Measurements from ENCODE around the gene PFN4. TPM values are rescaled to one million over a fixed set of nuclear protein-coding genes. Genes with fewer than 3 reads are reported as not detected.
"Not testable (repeated sequence)": the region's sequence is repeated elsewhere in the genome, so short reads cannot be mapped to it uniquely, and the experiment has no call there.

PFN4 gene
- total RNA-seq, 4 donors from 2014 or later: 0.39 to 5.7 (median 1.7) TPM; not detected in 1

GRCh38 chr2:24115057-24115456, 8.1 kb downstream of the PFN4 start:
- H3K27me3 ChIP-seq: no peaks in the 10 kb centered on the region
- H3K4me3 ChIP-seq: no peak overlapping the region
- peaks cover 0 to 14% (median 0%) of the 10 kb centered on the region in 4 donors for H3K9me3 ChIP-seq
- TF ChIP-seq POLR2A (IDR thresholded peaks at IDR 0.05) (no peak), CTCF (IDR thresholded peaks at IDR 0.05) (no peak), EP300 (IDR thresholded peaks at IDR 0.05) (no peak)
- peaks cover 0 to 8% (median 0%) of the 10 kb centered on the region in 4 donors for H3K4me1 ChIP-seq
- H3K36me3 ChIP-seq: peaks cover 0 to 34% (median 0%) of the 10 kb centered on the region in 3 donors
- H3K27ac ChIP-seq: no peak overlapping the region
- 58 to 74% methylated on average over 1 of the region's 2 CpGs for WGBS, 2 donors
- DNase-seq (ENCODE audit: low spot score in 2 of 2): no peak

GRCh38 chr2:24111407-24111901, 11.7 kb downstream of the PFN4 start:
- WGBS, 2 donors: 36 to 41% methylated on average over 2 of the region's 2 CpGs
- no peaks in the 10 kb centered on the region for H3K27me3 ChIP-seq
- H3K4me3 ChIP-seq: no peak overlapping the region
- peaks cover 0 to 8% (median 0%) of the 10 kb centered on the region in 4 donors for H3K4me1 ChIP-seq
- no peak for DNase-seq (ENCODE audit: low spot score in 2 of 2)
- TF ChIP-seq CTCF (IDR thresholded peaks at IDR 0.05) (no peak), EP300 (IDR thresholded peaks at IDR 0.05) (no peak), POLR2A (IDR thresholded peaks at IDR 0.05) (no peak)
- H3K27ac ChIP-seq: no peak overlapping the region
- peaks cover 0 to 27% (median 0%) of the 10 kb centered on the region in 3 donors for H3K36me3 ChIP-seq
- peaks cover 0 to 14% (median 0%) of the 10 kb centered on the region in 4 donors for H3K9me3 ChIP-seq

GRCh38 chr2:24110660-24111303, 12.4 kb downstream of the PFN4 start:
- Histone ChIP-seq H3K27ac (no peak overlapping the region), H3K36me3 (peaks cover 0 to 21% (median 0%) of the 10 kb centered on the region in 3 donors), H3K4me3 (no peak overlapping the region), H3K4me1 (peaks cover 0 to 8% (median 0%) of the 10 kb centered on the region in 4 donors), H3K9me3 (peaks cover 0 to 14% (median 0%) of the 10 kb centered on the region in 4 donors), H3K27me3 (no peaks in the 10 kb centered on the region)
- TF ChIP-seq CTCF (IDR thresholded peaks at IDR 0.05): no peak
- TF ChIP-seq EP300 (IDR thresholded peaks at IDR 0.05): no peak
- no peak for TF ChIP-seq POLR2A (IDR thresholded peaks at IDR 0.05)
- WGBS, 2 donors: 83 to 86% methylated on average over 7 of the region's 7 CpGs
- no peak for DNase-seq (ENCODE audit: low spot score in 2 of 2)

- H3K27ac ChIP-seq; H3K27me3 ChIP-seq; H3K4me3 ChIP-seq; DNase-seq (ENCODE audit: low spot score in 2 of 2); H3K9me3 ChIP-seq: not testable (repeated sequence)
- H3K36me3 ChIP-seq: peaks cover 0 to 17% (median 0%) of the 10 kb centered on the region in 3 donors
- peaks cover 0 to 15% (median 0%) of the 10 kb centered on the region in 4 donors for H3K4me1 ChIP-seq
- WGBS, 2 donors: 93 to 96% methylated on average over 1 of the region's 1 CpG
These were observed 13.7 kb downstream of the PFN4 start for GRCh38 chr2:24109431-24109830.

- peaks cover 0 to 15% (median 0%) of the 10 kb centered on the region in 4 donors for H3K4me1 ChIP-seq
- no peaks in the 10 kb centered on the region for H3K27me3 ChIP-seq
- no peak overlapping the region for H3K4me3 ChIP-seq
- 98 to 100% methylated on average over 1 of the region's 1 CpG for WGBS, 2 donors
- peaks cover 0 to 13% (median 0%) of the 10 kb centered on the region in 3 donors for H3K36me3 ChIP-seq
- no peak for DNase-seq (ENCODE audit: low spot score in 2 of 2)
- H3K9me3 ChIP-seq: no peaks in the 10 kb centered on the region
- H3K27ac ChIP-seq: no peak overlapping the region
- TF ChIP-seq CTCF (IDR thresholded peaks at IDR 0.05): no peak
- no peak for TF ChIP-seq EP300 (IDR thresholded peaks at IDR 0.05)
- TF ChIP-seq POLR2A (IDR thresholded peaks at IDR 0.05): no peak
These were observed 15.8 kb downstream of the PFN4 start for GRCh38 chr2:24107336-24107735.
